GM19324 (cell line): ENCODE measurements around the gene PRMT1.
"Not testable (repeated sequence)": the region's sequence is repeated elsewhere in the genome, so short reads cannot be mapped to it uniquely, and the experiment has no call there.

Experiments
- ATAC-seq: cut with Tn5 transposase; IDR thresholded peaks from one replicate; pipeline ENCODE4 v1.9.1; 2021; ENCODE audit warnings: mild to moderate bottlenecking, moderate library complexity; ENCODE audit not compliant: unreplicated experiment, low FRiP score

PRMT1 gene

DNA sequence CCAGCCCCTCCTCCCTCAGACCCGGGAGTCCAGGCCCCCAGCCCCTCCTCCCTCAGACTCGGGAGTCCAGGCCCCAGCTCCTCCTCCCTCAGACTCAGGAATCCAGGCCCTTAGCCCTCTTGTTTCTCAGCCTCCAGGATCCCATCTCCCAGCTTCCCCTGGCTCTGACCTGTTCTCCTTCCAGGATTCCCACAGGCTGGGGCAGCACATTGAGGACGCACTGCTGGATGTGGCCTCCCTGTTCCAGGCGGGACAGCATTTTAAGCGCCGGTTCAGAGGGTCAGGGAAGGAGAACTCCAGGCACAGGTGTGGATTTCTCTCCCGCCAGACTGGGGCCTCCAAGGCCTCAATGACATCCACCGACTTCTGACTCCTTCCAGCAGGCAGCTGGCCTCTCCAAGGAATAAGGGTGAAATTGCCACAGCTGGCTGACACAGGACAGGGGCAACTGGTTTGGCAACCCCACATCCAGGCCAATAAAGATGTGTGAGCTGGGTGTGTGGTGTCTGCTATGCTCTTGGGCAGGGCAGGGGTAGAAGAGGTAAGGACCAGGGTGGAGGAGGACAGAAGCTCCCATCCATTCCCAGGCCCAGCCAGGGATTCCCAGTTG is 36.3 kb downstream of the PRMT1 start:
- no peak for ATAC-seq

DNA sequence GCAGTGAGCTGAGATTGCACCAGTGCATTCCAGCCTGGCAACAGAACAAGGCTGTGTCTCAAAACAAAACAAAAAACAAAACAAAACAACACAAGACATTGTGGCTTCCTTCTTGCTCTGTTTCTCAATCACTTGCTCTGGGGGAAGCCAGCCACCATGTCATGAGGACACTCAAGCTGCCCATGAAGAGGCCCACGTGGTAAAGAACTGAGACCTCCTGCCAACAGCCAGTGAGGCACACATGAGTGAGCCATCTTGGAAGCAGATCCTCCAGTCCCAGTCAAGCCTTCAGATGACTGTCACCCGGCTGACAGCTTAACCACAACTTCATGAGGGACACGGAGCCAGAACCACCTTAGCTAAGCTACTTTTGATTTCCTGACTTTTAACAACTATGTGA is 39.1 kb downstream of the PRMT1 start:
- no peak for ATAC-seq

DNA sequence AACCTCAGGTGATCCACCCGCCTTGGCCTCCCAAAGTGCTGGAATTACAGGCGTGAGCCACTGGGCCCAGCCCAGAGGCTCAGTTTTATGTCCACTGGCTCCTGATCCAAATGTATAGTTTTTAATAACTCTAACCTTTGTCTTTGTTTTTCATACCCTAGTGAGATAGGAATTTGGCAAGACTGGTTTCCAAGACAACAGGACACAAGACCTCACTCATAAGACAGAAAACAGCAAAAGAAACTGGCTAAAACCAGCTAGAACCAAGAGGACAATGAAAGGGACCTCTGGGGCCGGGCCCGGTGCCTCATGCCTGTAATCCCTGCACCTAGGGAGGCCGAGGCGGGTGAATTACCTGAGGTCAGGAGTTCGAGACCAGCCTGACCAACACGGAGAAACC is 41.4 kb downstream of the PRMT1 start:
- no peak for ATAC-seq

DNA sequence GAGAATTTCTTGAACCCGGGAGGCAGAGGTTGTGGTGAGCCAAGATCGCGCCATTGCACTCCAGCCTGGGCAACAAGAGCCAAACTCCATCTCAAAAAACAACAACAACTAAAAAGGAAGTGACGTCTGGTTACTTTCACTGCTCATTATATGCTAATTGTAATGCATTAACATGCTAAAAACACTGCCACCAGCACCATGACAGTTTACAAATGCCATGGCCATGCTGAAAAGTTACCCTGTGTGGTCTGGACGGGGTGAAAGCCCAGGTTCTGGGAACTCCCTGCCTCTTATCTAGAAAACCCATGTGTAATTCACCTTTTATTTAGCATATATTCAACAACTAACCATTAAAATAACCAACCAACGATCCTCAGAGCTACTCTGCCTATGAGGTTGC is 41.9 kb downstream of the PRMT1 start:
- no peak for ATAC-seq

DNA sequence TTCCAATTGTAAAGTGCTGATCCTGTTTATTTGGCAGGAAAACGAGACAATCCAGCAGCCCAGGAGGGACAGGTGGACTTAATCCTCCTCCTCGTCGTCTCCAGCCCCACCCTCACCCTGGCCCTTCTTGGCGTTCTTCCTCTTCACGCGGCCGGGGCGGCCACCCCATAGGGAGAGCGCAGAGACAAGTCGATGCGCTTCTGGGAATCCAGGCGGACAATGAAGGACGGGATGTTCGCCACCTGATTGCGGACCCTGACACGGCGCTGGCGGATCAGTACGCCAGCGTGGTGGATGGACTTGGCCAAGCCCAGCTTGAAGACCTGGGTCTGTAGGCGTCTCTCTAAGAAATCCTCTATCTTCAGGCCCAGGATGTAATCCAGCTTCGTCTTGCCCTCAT is 42.3 kb downstream of the PRMT1 start:
- not testable (repeated sequence) for ATAC-seq

DNA sequence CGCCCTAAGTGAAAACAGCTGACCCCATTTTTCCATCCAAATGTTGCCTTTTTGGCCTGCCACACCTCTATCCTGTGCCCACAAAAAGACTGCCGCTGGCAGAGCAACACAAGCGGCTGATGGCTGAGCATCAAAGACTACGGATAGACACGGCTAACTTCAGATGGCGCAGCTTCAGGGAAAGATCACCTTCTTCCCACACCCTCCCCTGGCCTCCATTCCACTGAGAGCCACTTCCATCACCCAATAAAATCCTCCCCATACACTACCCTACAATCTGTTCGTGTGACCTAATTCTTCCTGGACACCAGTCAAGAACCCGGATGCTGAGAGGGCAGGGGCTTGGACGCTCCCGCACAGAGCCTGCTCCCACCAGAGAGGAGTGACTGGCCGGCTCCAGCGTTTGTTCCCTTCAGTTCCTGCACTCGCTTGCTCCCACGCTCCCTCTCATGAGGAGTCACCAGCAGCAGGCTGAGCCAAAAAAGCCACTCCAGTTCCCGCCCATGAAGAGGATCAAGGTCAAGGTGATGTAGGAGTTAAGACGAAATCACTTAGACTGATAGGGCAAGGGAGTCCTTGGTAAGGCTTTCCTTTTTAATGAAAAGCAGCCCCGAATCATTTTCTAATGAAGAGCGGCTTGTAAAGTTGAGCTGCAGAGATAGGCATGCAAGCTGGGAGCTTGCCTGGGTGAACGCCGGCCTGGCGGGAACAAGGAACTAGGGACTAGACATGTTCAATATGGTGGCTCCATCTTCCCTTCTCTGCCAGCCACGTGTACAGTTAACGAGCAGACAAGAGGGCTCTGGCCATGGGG is 50.4 kb downstream of the PRMT1 start:
- ATAC-seq = no peak

DNA sequence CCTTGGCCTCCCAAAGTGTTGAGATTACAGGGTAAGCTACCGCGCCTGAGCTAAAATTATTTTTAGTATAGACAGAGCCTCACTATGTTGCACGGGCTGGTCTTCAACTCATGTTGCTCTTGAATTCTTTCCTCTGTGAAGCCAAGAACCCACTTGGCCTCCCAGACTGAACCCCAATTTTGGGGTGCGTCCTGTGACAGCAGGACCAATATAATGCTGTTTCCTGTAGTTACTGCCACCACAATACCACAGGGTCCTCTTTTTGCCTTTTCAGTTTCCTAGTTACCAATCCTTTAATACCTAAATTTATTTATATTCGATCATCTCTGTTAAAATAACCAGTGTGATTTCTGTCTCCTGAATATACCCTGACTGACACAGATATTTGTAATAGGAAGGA is 53.1 kb downstream of the PRMT1 start:
- no peak for ATAC-seq
